MCF 10A (cell line): ENCODE results near the gene ARIH1. TPM values are rescaled to one million over a fixed set of nuclear protein-coding genes. Genes with fewer than 3 reads are reported as not detected.
A peak's percentile ranks its signal among the peaks of the same experiment; 100 is the strongest.

Experiments used
- BruUV-seq: library from RNA; stranded (reverse); fragments of 400-500 nt; replicated peaks from 2 replicates; lab custom pipeline; 2021; lab: Mats Ljungman, UMichigan
- CTCF ChIA-PET: fragments of 300-600 bp; sonication (Branson Sonifier 250); formaldehyde crosslinking; extraction: SDS; loops from one replicate; lab custom pipeline; 2021; ENCODE audit warnings: antibody characterized with exemption, inconsistent platforms; lab: Yijun Ruan, JAX
- POLR2A ChIA-PET: fragments of 300-600, 350-650 bp; sonication (Branson Sonifier 250); formaldehyde crosslinking; extraction: SDS; loops from one replicate; lab custom pipeline; 2020; ENCODE audit warnings: antibody characterized with exemption, inconsistent platforms; lab: Yijun Ruan, JAX
- DNase-seq: peaks from one replicate; pipeline ENCODE4 v3.0.0-alpha.2; 2018; ENCODE audit not compliant: unreplicated experiment
- H3K27ac Mint-ChIP-seq: one replicate; pipeline ENCODE4 v1.8.0; 2022; ENCODE audit warnings: mild to moderate bottlenecking, low read depth, mixed read lengths; ENCODE audit not compliant: unreplicated experiment
- H3K27me3 Mint-ChIP-seq: one replicate; pipeline ENCODE4 v1.8.0; 2022; ENCODE audit warnings: mixed read lengths; ENCODE audit not compliant: insufficient read depth, unreplicated experiment
- H3K36me3 Mint-ChIP-seq: one replicate; pipeline ENCODE4 v1.8.0; 2022; ENCODE audit warnings: mild to moderate bottlenecking, moderate library complexity, mixed read lengths; ENCODE audit not compliant: insufficient read depth, unreplicated experiment
- H3K4me1 Mint-ChIP-seq: one replicate; pipeline ENCODE4 v1.8.0; 2022; ENCODE audit warnings: mixed read lengths; ENCODE audit not compliant: insufficient read depth, unreplicated experiment
- H3K4me3 Mint-ChIP-seq: one replicate; pipeline ENCODE4 v1.8.0; 2022; ENCODE audit warnings: mild to moderate bottlenecking, moderate library complexity, mixed read lengths; ENCODE audit not compliant: unreplicated experiment
- H3K9me3 Mint-ChIP-seq: one replicate; pipeline ENCODE4 v1.8.0; 2022; ENCODE audit warnings: mixed read lengths; ENCODE audit not compliant: unreplicated experiment
- CTCF ChIP-seq: fragments of 200-600 bp; IDR thresholded peaks from one replicate; pipeline ENCODE4 v1.8.0; 2022; ENCODE audit warnings: antibody characterized with exemption, mild to moderate bottlenecking; ENCODE audit not compliant: unreplicated experiment
- intact Hi-C: fragments of 100-400 bp; cut with micrococcal nuclease; formaldehyde crosslinking; loops from 2 replicates; pipeline ENCODE4 v1.14.1; 2022
- total RNA-seq: library from RNA; stranded (reverse); gene quantifications from 2 replicates; pipeline ENCODE4 v1.2.3, GENCODE V29; 2022

The ARIH1 gene
- total RNA-seq, 1 experiment from 2014 or later: 235 TPM

- no peaks in the 10 kb centered on the region for H3K9me3 Mint-ChIP-seq
- H3K27me3 Mint-ChIP-seq: no peaks in the 10 kb centered on the region
- H3K36me3 Mint-ChIP-seq: peaks cover 46% of the 10 kb centered on the region
- ChIA-PET CTCF (interaction anchor here (0.8 to 1.4 kb wide), 2 partner anchors 10 to 73 kb away, joined by 4 to 5 read pairs; no protein-coding TSS in a partner anchor), POLR2A (interaction anchor here (0.8 to 2.9 kb wide), 6 partner anchors 8 to 130 kb away, joined by 3 to 17 read pairs (median 6); no protein-coding TSS in a partner anchor)
- DNase-seq: no peak
- no peak overlapping the region for H3K27ac Mint-ChIP-seq
- intact Hi-C loops: no loop called here
- no TSS peak for BruUV-seq
- H3K4me1 Mint-ChIP-seq: peaks cover 33% of the 10 kb centered on the region
- no peak for TF ChIP-seq CTCF
- no peak overlapping the region for H3K4me3 Mint-ChIP-seq
Measured at GRCh38 chr15:72483279-72483678, 9.1 kb downstream of the ARIH1 start.

- CTCF ChIA-PET: interaction anchor here (0.5 to 1.0 kb wide), 2 partner anchors 10 to 29 kb away, joined by 5 read pairs; no protein-coding TSS in a partner anchor
- peaks cover 30% of the 10 kb centered on the region for H3K36me3 Mint-ChIP-seq
- DNase-seq: peak; percentile 21
- no peak overlapping the region for H3K4me3 Mint-ChIP-seq
- no peak overlapping the region for H3K27ac Mint-ChIP-seq
- no peaks in the 10 kb centered on the region for H3K27me3 Mint-ChIP-seq
- TF ChIP-seq CTCF: no peak
- POLR2A ChIA-PET: interaction anchor here (1.2 to 3.5 kb wide), 2 partner anchors 9 to 11 kb away, joined by 3 to 28 read pairs; no protein-coding TSS in a partner anchor
- intact Hi-C loops: no loop called here
- H3K9me3 Mint-ChIP-seq: no peaks in the 10 kb centered on the region
- no TSS peak for BruUV-seq
- H3K4me1 Mint-ChIP-seq: peaks cover 35% of the 10 kb centered on the region
Measured at GRCh38 chr15:72486144-72486543, 12.0 kb downstream of the ARIH1 start.

GRCh38 chr15:72487070-72487797 lies 13.1 kb downstream of the ARIH1 start:
- H3K27ac Mint-ChIP-seq: no peak overlapping the region
- CTCF ChIA-PET: no interaction called here

More at GRCh38 chr15:72487070-72487797, 13.1 kb downstream of the ARIH1 start:
- peaks cover 21% of the 10 kb centered on the region for H3K36me3 Mint-ChIP-seq
- DNase-seq: no peak
- POLR2A ChIA-PET: interaction anchor here (0.7 to 3.5 kb wide), 3 partner anchors 12 to 16 kb away, joined by 3 to 28 read pairs (median 3); no protein-coding TSS in a partner anchor
- BruUV-seq: no TSS peak
- intact Hi-C loops: no loop called here
- no peaks in the 10 kb centered on the region for H3K9me3 Mint-ChIP-seq
- no peak overlapping the region for H3K4me3 Mint-ChIP-seq
- H3K27me3 Mint-ChIP-seq: no peaks in the 10 kb centered on the region
- H3K4me1 Mint-ChIP-seq: peaks cover 36% of the 10 kb centered on the region
- TF ChIP-seq CTCF: no peak
